Cerebellar nuclear complex (tissue), 1 donor: ENCODE data around the gene TTYH1.

ENCODE experiments used
- DNase-seq, 2 experiments: peaks; one replicate each; lab custom pipeline; 2025; lab: John Stamatoyannopoulos, UW

Gene TTYH1

GRCh38 chr19:54478677-54479266 lies 63.5 kb downstream of the TTYH1 start:
- DNase-seq: no peak

- DNase-seq: no peak
Measured at GRCh38 chr19:54480051-54480450, 64.8 kb downstream of the TTYH1 start.

- DNase-seq: no peak
Measured at GRCh38 chr19:54481326-54481930, 66.2 kb downstream of the TTYH1 start.

- no peak for DNase-seq
Measured at GRCh38 chr19:54482889-54483288, 67.6 kb downstream of the TTYH1 start.

GRCh38 chr19:54484451-54484850 lies 69.2 kb downstream of the TTYH1 start:
- no peak for DNase-seq

GRCh38 chr19:54485851-54486250 lies 70.6 kb downstream of the TTYH1 start:
- DNase-seq: no peak
